Measurements from ENCODE around the gene PCDHB14.
A peak's percentile ranks its signal among the peaks of the same experiment; 100 is the strongest.
"Not testable (repeated sequence)": the region's sequence is repeated elsewhere in the genome, so short reads cannot be mapped to it uniquely, and the experiment has no call there.

Gene PCDHB14

GRCh38 chr5:141210849-141211248 is 12.3 kb upstream of the PCDHB14 start:
- not testable (repeated sequence) for DNase-seq

GRCh38 chr5:141213656-141214339 is 9.3 kb upstream of the PCDHB14 start, which contains the start of gene PCDHB13:
PCDHB13 (plus strand) TSS chr5:141213919; CDS start chr5:141214124, 205 bp downstream.
- DNase-seq: peak; percentile 17

GRCh38 chr5:141214583-141214982 is 8.6 kb upstream of the PCDHB14 start:
- DNase-seq: not testable (repeated sequence)

DNA sequence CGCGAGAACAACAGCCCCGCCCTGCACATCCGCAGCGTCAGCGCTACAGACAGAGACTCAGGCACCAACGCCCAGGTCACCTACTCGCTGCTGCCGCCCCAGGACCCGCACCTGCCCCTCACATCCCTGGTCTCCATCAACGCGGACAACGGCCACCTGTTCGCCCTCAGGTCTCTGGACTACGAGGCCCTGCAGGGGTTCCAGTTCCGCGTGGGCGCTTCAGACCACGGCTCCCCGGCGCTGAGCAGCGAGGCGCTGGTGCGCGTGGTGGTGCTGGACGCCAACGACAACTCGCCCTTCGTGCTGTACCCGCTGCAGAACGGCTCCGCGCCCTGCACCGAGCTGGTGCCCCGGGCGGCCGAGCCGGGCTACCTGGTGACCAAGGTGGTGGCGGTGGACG is 7.6 kb upstream of the PCDHB14 start:
- DNase-seq: not testable (repeated sequence)

- not testable (repeated sequence) for DNase-seq
Observed at GRCh38 chr5:141216035-141216434, 7.1 kb upstream of the PCDHB14 start.

DNA sequence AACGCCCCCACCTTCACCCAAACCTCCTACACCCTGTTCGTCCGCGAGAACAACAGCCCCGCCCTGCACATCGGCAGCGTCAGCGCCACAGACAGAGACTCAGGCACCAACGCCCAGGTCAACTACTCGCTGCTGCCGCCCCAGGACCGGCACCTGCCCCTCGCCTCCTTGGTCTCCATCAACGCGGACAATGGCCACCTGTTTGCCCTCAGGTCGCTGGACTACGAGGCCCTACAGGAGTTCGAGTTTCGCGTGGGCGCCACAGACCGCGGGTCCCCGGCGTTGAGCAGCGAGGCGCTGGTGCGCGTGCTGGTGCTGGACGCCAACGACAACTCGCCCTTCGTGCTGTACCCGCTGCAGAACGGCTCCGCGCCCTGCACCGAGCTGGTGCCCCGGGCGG is 1.7 kb downstream of the PCDHB14 start:
- not testable (repeated sequence) for DNase-seq

DNA sequence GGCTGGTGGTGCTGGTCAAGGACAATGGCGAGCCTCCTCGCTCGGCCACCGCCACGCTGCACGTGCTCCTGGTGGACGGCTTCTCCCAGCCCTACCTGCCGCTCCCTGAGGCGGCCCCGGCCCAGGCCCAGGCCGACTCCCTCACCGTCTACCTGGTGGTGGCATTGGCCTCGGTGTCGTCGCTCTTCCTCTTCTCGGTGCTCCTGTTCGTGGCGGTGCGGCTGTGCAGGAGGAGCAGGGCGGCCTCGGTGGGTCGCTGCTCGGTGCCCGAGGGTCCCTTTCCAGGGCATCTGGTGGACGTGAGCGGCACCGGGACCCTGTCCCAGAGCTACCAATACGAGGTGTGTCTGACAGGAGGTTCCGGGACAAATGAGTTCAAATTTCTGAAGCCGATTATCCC is 2.3 kb downstream of the PCDHB14 start:
- not testable (repeated sequence) for DNase-seq

DNA sequence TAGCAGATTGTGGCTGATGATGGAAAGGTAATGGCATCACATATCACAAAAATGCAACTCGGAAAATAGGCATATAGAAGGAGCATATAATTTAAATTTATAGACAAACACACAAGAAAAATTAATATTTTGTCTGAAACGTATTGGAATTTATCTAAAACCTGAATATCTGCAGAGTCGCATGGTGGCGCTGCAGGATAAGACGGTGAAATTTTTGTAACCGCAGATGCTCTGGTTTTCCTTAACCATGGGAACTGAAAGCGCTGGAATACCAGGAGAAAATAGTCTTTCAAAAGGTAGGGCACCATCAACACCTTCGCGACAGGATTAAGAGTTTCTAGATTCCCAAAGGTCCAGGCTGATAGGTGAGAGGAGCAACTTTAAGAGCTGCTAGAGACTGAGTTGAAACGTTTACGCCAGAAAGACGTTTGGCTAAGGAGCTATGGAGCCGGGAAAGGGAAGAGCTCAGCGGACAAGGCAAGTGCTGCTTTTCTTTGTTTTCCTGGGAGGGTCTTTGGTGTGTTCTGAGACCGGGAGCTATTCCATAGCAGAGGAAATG is 11.0 kb downstream of the PCDHB14 start:
- no peak for DNase-seq

- not testable (repeated sequence) for DNase-seq
Observed at GRCh38 chr5:141235922-141236321, 12.8 kb downstream of the PCDHB14 start.

- DNase-seq: no peak
Observed at GRCh38 chr5:141236516-141237313, 13.6 kb downstream of the PCDHB14 start.

- no peak for DNase-seq
Observed at GRCh38 chr5:141241496-141241895, 18.4 kb downstream of the PCDHB14 start.

- peak; percentile 21 for DNase-seq
Observed at GRCh38 chr5:141245250-141245717, 22.1 kb downstream of the PCDHB14 start, which contains the start of gene PCDHB15. PCDHB15 (plus strand) TSS chr5:141245395; CDS start chr5:141245579, 184 bp downstream.

- not testable (repeated sequence) for DNase-seq
Observed at GRCh38 chr5:141246971-141247370, 23.8 kb downstream of the PCDHB14 start.

DNA sequence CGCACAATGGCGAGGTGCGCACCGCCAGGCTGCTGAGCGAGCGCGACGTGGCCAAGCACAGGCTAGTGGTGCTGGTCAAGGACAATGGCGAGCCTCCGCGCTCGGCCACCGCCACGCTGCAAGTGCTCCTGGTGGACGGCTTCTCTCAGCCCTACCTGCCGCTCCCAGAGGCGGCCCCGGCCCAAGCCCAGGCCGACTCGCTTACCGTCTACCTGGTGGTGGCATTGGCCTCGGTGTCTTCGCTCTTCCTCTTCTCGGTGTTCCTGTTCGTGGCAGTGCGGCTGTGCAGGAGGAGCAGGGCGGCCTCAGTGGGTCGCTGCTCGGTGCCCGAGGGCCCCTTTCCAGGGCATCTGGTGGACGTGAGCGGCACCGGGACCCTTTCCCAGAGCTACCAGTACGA is 24.3 kb downstream of the PCDHB14 start:
- DNase-seq: not testable (repeated sequence)

GRCh38 chr5:141250576-141250975 is 27.4 kb downstream of the PCDHB14 start:
- no peak for DNase-seq

DNA sequence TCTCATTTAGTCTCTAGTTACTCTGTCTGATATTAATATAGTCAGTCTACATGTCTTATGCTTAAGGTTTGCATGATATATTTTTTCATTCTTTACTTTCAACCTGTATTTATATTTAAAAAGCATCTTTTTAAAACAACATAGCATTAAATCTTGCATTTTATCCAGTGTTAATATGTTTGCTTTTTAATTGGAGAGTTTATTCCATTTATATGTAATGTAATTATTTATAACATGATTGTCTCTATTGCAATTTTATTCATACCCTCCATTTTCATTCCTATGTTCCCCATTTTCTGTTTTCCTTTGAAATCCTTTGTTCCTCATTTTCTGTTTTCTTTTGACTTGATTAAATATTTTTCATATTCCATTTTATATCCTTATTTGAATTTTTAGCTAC is 35.3 kb downstream of the PCDHB14 start:
- no peak for DNase-seq

GRCh38 chr5:141258948-141259347 is 35.8 kb downstream of the PCDHB14 start:
- DNase-seq: no peak

DNA sequence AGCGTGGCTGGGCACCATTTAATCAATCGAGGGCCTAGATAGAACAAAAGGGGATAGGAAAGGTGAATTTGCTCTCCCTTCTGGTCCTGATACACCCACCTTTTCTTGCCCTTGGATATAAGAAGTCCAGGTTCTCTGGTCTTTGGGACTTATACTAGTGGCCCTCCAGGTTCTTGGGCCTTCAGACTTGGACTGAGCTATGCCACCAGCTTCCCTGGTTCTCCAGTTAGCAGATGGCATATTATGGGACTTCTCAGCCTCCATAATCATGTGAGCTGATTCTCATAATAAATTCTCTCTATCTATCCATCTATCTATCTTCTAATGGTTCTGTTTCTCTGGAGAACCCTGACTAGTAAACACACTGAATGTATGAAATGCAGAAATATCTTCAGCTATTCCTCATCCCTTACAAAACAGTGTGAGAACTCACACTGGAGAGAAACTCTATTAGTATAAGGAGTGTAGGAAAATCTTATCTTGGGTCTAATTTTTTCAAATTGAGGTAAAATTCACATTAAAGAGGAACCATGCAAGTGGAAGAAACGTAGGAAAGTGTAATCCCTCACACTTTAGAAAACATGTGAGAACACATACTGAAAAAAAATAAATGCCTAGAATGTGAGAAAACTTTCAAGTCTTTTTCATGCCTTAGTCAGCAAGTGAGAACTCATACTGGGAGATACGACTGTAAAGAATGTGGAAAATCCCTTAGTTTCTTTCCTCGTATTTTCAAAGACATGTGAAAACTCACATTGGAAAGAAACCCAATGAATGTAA is 37.5 kb downstream of the PCDHB14 start:
- DNase-seq: no peak

DNA sequence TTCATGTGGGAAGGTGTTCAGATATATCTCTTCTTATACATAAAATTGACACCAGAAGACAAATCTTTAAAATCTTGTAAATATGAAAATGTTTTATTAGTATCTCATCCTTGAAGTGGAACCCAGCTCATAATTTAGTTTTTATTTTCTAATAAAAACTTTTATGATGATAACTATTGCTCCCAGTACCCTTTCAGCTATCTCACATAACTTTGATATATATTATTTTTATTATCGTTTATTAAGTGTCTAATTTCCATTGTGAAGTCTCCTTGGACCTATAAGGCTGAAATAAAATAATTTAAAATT is 38.0 kb downstream of the PCDHB14 start:
- DNase-seq: no peak

DNA sequence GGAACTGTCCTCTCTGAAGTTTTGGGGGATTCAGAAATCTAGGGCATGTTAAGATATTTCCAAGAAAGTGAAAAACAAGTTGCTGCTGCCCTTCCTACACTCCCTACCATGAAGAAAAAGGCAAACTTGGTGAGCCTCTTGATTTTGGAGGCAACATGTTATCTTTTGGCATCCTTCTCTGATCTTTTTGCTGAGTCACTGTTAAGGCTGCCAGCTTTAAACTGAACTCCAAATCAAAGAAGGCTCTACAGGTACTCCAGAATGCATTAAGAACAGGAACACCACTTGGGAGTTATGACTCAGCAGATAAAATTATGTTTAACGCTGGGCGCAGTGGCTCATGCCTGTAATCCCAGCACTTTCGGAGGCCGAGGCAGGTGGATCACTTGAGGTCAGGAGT is 46.1 kb downstream of the PCDHB14 start:
- no peak for DNase-seq

- DNase-seq: no peak
Observed at GRCh38 chr5:141272906-141273305, 49.8 kb downstream of the PCDHB14 start.

All from activated naive CD4-positive, alpha-beta T cell treated with Interleukin-2 at 50 U/mL for 16 hours (primary cell).